Heart left ventricle (tissue), 13 donors: ENCODE data around the gene DUSP6.

ENCODE experiments used
- CTCF ChIP-seq, 12 donors: fragments of 200-600 bp; sonication (generic) in 4 of 12; IDR thresholded peaks; one replicate each; pipeline versions ENCODE4 v1.5.0 to v1.8.0; 2018 to 2022; ENCODE audit warnings: antibody characterized with exemption in 12 of 12, mild to moderate bottlenecking in 5 of 12
- POLR2A ChIP-seq, 2 donors: fragments of 450-650 bp; IDR thresholded peaks; one replicate each; pipeline ENCODE4 v1.6.1; 2017; ENCODE audit warnings: antibody characterized with exemption in 2 of 2, mild to moderate bottlenecking in 2 of 2, moderate library complexity in 2 of 2
- donor health status: ischemic (EF 13 %, LVEDD 7.1; RV severe dilation, severe dysfunction).
- donor health status: DM: no; HTN: yes; CAD: no.
- donor health status: DM: no; HTN: no; CAD: no.
- donor health status: ischemic (EF 25% LVEDD 6.9; RV normal size, moderate dysfunction).
- donor health status: ischemic (EF 25% LVEDD 5.7; RV mildly dilated, moderate dysfunction).
- donor health status: ischemic (EF 35%, LVEDD 5.7; RV mildly dilated, moderate dysfunction).
- donor health status: nonischemic (EF 11% LVEDD 7.7; RV severe dilation, severe dysfunction).
- donor health status: DM: yes; HTN: yes; CAD: no.
- donor health status: PGD.
- donor health status: ischemic (EF 29% LVEDD 5.4; RV normal size, mild dysfunction).
- donor health status: nonischemic (EF 23%, LVEDD 6.1; RV moderate dilation, normal function).

DNA sequence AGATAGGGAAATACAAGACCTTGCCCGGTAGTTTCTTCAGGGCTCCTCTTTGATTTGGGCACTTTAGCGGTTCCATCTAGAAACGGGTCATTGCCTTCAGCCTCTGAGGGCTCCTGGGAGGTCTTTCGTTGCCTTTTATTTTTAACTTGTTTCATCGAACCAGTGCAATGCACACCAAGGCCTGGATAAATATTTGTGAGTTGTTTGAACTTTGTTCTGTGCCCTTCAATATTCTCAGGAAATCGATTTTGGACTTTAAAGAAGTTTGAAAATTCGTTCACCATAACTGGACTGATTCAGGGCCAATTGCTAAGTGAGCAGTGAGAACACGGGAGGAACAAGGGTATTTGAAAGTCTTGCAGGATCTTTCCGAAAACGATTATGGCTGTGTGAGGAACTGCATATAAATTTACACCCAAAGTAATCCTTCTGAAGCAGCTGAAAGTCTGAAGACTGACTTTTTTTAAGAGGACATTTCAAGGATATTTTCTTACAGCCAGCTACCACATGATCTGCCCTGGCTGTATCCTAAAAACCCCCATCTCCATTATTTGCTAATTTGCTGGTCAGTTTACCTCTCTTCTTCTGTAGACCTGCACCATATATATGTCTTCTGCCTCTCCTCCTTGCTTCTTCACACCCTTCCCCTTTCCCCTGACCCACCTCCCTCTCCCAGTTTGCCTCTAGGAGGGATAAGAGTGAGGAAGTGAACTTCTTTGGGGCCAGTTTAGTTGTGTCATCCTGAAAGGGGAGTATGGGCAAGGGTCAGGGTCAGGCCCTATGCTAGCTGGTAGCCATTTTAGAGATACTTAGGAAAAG lies 8.0 kb downstream of the DUSP6 start:
- TF ChIP-seq CTCF (IDR thresholded peaks at IDR 0.05), result no peak
- no peak for TF ChIP-seq POLR2A (IDR thresholded peaks at IDR 0.05)
